Measurements from ENCODE around the gene PLA2G6.

The PLA2G6 gene

GRCh38 chr22:38068641-38069371 is 112.8 kb downstream of the PLA2G6 start:
- no peak for DNase-seq

- DNase-seq = no peak
Observed at GRCh38 chr22:38067761-38068360, 113.8 kb downstream of the PLA2G6 start.

- no peak for DNase-seq
Observed at GRCh38 chr22:38067028-38067415, 114.6 kb downstream of the PLA2G6 start.

- DNase-seq = no peak
Observed at GRCh38 chr22:38066381-38067027, 115.1 kb downstream of the PLA2G6 start.

- DNase-seq = no peak
Observed at GRCh38 chr22:38065539-38065938, 116.1 kb downstream of the PLA2G6 start.

GRCh38 chr22:38062791-38063190 is 118.8 kb downstream of the PLA2G6 start:
- no peak for DNase-seq
